Memory B cell (primary cell): Measurements from ENCODE around the gene FAM124A.

Experiments used
- ATAC-seq: fragments of 150-1000 bp; cut with Tn5 transposase; 2 replicates; pipeline ENCODE4 v1.10.0; 2021; ENCODE audit warnings: low read depth, mild to moderate bottlenecking, moderate library complexity
- DNase-seq, 2 donors: peaks; one replicate each; pipeline ENCODE4 v3.0.0; 2022; ENCODE audit warnings: low spot score in 2 of 2
- H3K27ac Mint-ChIP-seq: one replicate; pipeline ENCODE4 v1.8.0; 2022; ENCODE audit warnings: mild to moderate bottlenecking, moderate library complexity, mixed read lengths
- H3K27me3 Mint-ChIP-seq: one replicate; pipeline ENCODE4 v1.8.0; 2022; ENCODE audit warnings: mixed read lengths
- H3K36me3 Mint-ChIP-seq: one replicate; pipeline ENCODE4 v1.8.0; 2022; ENCODE audit warnings: mild to moderate bottlenecking, mixed read lengths
- H3K4me1 Mint-ChIP-seq: one replicate; pipeline ENCODE4 v1.8.0; 2022; ENCODE audit warnings: mixed read lengths
- H3K4me3 Mint-ChIP-seq: one replicate; pipeline ENCODE4 v1.8.0; 2022; ENCODE audit warnings: mild to moderate bottlenecking, moderate library complexity, mixed read lengths
- H3K9me3 Mint-ChIP-seq: one replicate; pipeline ENCODE4 v1.8.0; 2022; ENCODE audit warnings: mixed read lengths

Gene FAM124A

DNA sequence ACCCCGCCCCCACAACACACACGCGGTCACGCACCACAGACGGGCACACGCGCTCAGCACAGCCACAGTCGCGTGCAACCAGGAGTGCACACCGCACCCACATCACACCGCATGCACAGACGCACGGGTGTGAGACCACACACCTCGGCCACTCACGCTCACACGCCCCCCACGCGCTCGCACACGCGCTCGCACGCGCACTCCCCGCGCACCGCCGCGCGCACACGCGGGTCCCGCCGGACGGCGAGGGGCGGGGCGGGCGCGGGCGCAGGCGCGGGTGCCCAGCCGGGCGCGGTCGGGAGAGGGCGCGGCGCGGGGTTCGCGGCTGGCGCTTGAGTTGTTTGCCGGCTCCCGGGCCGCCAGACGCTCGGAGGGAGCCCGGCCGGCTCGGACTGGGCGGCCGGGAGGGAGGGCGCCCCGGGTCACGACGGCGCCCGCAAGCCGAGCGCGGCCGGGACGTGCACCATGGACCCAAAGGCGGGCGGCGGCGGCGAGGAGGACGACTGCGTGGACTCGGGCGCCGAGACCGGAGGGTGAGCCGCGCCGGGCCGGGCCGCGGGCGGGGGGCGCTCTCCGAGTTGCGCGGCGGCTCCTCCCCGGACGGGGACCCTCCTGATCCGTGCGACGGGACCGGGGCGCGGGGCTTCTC is at the start of gene FAM124A:
TSS of gene FAM124A (plus strand) at position 362 of the 649 bp plus-strand sequence. CDS start at position 466, 104 bp downstream.
- Mint-ChIP-seq H3K9me3 (no peaks in the 10 kb centered on the region), H3K4me3 (peak within 1 kb of the TSS; percentile 65), H3K27ac (no peak within 1 kb of the TSS), H3K4me1 (no peaks in the 10 kb centered on the region), H3K36me3 (no peaks in the 10 kb centered on the region), H3K27me3 (peaks cover 13% of the 10 kb centered on the region)
- peak; percentile 36 to 57 for DNase-seq
- peak; percentile 88 for ATAC-seq

GRCh38 chr13:51175021-51175420 is 47.2 kb upstream of the FAM124A start:
- Mint-ChIP-seq H3K27me3 (peaks cover 14% of the 10 kb centered on the region), H3K4me1 (no peaks in the 10 kb centered on the region), H3K4me3 (no peak overlapping the region)

DNA sequence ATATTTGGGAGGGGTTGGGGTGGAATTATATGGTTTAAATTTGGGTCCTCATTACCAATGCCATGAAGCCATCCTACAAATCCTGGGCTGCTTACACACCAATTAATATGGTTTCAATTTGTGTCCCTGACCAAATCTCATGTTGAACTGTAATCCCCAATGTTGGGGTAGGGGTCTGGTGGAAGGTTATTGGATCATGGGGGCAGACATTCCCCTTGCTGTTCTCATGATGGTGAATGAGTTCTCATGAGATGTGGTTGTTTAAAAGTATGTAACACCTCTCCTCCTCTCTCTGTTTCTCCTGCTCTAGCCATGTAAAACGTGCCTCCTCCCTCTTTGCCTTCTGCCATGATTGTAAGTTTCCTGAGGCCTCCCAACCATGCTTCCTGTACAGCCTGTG is 46.6 kb upstream of the FAM124A start:
- H3K27ac Mint-ChIP-seq = no peak overlapping the region
- no peaks in the 10 kb centered on the region for H3K4me1 Mint-ChIP-seq
- H3K4me3 Mint-ChIP-seq = no peak overlapping the region
- DNase-seq (no peak), ATAC-seq (no peak)
- peaks cover 3% of the 10 kb centered on the region for H3K9me3 Mint-ChIP-seq
- H3K27me3 Mint-ChIP-seq = peaks cover 17% of the 10 kb centered on the region
- H3K36me3 Mint-ChIP-seq = no peaks in the 10 kb centered on the region

More at GRCh38 chr13:51175021-51175420, 47.2 kb upstream of the FAM124A start:
- Mint-ChIP-seq H3K9me3 (peaks cover 3% of the 10 kb centered on the region), H3K27ac (no peak overlapping the region), H3K36me3 (no peaks in the 10 kb centered on the region)
- ATAC-seq (no peak), DNase-seq (no peak)

DNA sequence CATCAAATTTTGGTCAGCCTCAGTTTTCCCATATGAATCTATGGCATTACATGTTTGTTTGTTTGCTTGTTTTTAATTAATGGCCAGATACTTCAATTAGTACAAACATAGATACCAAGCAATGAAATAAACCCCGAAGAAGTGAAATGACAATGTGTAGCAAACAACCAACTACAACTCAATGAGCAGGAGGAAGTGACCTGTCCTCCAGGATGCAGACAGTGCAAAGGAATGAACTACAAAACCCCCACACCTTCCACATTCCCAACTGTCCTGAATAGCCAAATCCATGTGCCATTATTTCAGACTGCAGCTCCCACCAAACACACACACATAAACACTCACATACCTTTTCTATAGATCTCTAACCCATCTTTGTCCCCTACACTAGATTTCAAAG is 45.0 kb upstream of the FAM124A start:
- Mint-ChIP-seq H3K27ac (no peak overlapping the region), H3K9me3 (peaks cover 3% of the 10 kb centered on the region), H3K4me1 (no peaks in the 10 kb centered on the region), H3K27me3 (peaks cover 17% of the 10 kb centered on the region), H3K36me3 (no peaks in the 10 kb centered on the region), H3K4me3 (no peak overlapping the region)
- DNase-seq (no peak), ATAC-seq (no peak)

GRCh38 chr13:51178456-51179074 is 43.6 kb upstream of the FAM124A start:
- no peaks in the 10 kb centered on the region for H3K36me3 Mint-ChIP-seq
- peaks cover 18% of the 10 kb centered on the region for H3K27me3 Mint-ChIP-seq
- H3K27ac Mint-ChIP-seq = no peak overlapping the region
- H3K4me3 Mint-ChIP-seq = no peak overlapping the region
- no peaks in the 10 kb centered on the region for H3K4me1 Mint-ChIP-seq
- peaks cover 3% of the 10 kb centered on the region for H3K9me3 Mint-ChIP-seq
- no peak for ATAC-seq
- no peak for DNase-seq

GRCh38 chr13:51179432-51179971 is 42.7 kb upstream of the FAM124A start:
- Mint-ChIP-seq H3K27ac (no peak overlapping the region), H3K9me3 (peaks cover 3% of the 10 kb centered on the region), H3K27me3 (peaks cover 23% of the 10 kb centered on the region), H3K4me3 (no peak overlapping the region), H3K36me3 (no peaks in the 10 kb centered on the region), H3K4me1 (no peaks in the 10 kb centered on the region)
- no peak for DNase-seq
- no peak for ATAC-seq

DNA sequence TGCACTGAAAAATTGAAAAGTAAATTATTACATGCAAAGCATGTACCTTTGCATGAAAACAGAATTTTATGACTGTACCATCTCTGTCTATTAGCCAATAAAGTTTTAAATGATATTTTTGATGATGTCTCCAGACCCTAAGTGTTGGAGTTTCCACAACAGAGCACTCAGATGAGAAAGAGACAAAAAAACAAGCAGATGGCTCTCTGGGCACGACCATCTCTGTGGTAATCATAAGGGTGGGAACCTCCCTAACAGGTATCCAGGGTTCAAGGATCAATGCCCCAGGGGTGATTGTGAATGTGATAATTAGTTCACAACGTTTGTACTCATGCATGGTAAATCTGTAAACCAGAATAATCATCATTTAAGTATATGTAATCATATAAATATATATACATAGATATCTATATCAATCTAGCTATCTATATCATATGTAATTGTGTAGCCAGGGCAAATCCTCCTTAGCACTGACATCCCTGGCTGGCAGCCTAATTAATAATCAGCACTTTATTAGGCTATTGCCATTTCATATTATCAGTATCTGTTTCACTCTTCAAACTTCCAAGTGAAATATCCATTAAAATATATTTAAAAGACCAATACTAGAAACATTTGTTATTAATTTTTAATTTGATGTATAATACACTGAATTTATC is 41.2 kb upstream of the FAM124A start:
- H3K27me3 Mint-ChIP-seq = peaks cover 25% of the 10 kb centered on the region
- ATAC-seq = no peak

GRCh38 chr13:51181786-51182383 is 40.3 kb upstream of the FAM124A start:
- DNase-seq = no peak
- ATAC-seq = no peak
- peaks cover 25% of the 10 kb centered on the region for H3K27me3 Mint-ChIP-seq
- no peak overlapping the region for H3K4me3 Mint-ChIP-seq
- H3K4me1 Mint-ChIP-seq = no peaks in the 10 kb centered on the region
- no peak overlapping the region for H3K27ac Mint-ChIP-seq
- H3K36me3 Mint-ChIP-seq = no peaks in the 10 kb centered on the region
- no peaks in the 10 kb centered on the region for H3K9me3 Mint-ChIP-seq

More for the DNA sequence above, 41.2 kb upstream of the FAM124A start:
- Mint-ChIP-seq H3K9me3 (no peaks in the 10 kb centered on the region), H3K27ac (no peak overlapping the region), H3K4me3 (no peak overlapping the region), H3K4me1 (no peaks in the 10 kb centered on the region), H3K36me3 (no peaks in the 10 kb centered on the region)
- no peak for DNase-seq

GRCh38 chr13:51191743-51192142 is 30.5 kb upstream of the FAM124A start:
- DNase-seq (no peak), ATAC-seq (no peak)
- Mint-ChIP-seq H3K27me3 (peaks cover 15% of the 10 kb centered on the region), H3K9me3 (peaks cover 1% of the 10 kb centered on the region), H3K36me3 (no peaks in the 10 kb centered on the region), H3K4me3 (no peak overlapping the region), H3K27ac (no peak overlapping the region), H3K4me1 (no peaks in the 10 kb centered on the region)

GRCh38 chr13:51192348-51192747 is 29.9 kb upstream of the FAM124A start:
- Mint-ChIP-seq H3K4me1 (no peaks in the 10 kb centered on the region), H3K36me3 (no peaks in the 10 kb centered on the region), H3K9me3 (peaks cover 1% of the 10 kb centered on the region), H3K4me3 (no peak overlapping the region), H3K27ac (no peak overlapping the region), H3K27me3 (peaks cover 13% of the 10 kb centered on the region)
- ATAC-seq (no peak), DNase-seq (no peak)

DNA sequence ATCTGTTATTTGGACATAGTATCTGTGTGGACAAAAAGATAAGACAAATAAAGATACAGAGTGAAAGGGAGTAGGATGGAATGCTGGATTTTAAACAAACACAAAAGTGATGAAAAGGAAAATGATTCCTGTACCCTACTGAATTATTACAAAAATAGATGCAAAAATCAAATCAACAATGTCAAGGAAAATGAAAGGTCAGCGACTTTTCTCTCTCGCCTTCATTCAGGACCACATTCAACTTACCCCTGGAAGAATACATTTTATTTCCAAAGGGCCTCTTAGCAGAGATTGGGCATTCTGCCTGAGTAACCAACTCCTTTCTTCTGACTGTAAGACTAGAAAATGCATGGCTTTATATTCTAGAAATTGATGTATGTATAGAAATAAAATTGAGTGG is 28.8 kb upstream of the FAM124A start:
- DNase-seq = no peak
- H3K36me3 Mint-ChIP-seq = no peaks in the 10 kb centered on the region
- no peak for ATAC-seq
- peaks cover 13% of the 10 kb centered on the region for H3K27me3 Mint-ChIP-seq
- peaks cover 3% of the 10 kb centered on the region for H3K9me3 Mint-ChIP-seq
- no peak overlapping the region for H3K27ac Mint-ChIP-seq
- no peak overlapping the region for H3K4me3 Mint-ChIP-seq
- H3K4me1 Mint-ChIP-seq = no peaks in the 10 kb centered on the region

DNA sequence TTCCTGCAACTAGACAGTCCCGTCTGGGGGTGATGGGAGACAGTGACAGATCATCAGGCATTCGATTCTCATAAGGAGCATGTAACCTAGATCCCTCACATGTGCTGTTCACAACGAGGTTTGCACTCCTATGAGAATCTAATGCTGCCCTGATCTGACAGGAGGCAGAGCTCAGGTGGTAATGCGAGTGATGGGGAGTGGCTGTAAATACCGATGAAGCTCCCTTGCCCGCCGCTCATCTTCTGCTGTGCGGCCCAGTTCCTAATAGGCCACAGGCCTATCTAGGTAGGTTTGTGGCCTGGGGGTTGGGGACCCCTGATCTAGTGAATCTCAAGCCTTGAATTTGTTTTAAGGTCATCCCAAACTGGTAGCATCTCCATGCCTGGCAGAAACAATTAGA is 27.3 kb upstream of the FAM124A start:
- Mint-ChIP-seq H3K27me3 (peaks cover 13% of the 10 kb centered on the region), H3K36me3 (no peaks in the 10 kb centered on the region), H3K4me3 (no peak overlapping the region), H3K4me1 (no peaks in the 10 kb centered on the region), H3K9me3 (peaks cover 6% of the 10 kb centered on the region), H3K27ac (no peak overlapping the region)
- ATAC-seq = no peak
- no peak for DNase-seq

GRCh38 chr13:51201886-51202285 is 20.3 kb upstream of the FAM124A start:
- Mint-ChIP-seq H3K36me3 (no peaks in the 10 kb centered on the region), H3K27ac (no peak overlapping the region), H3K4me3 (no peak overlapping the region), H3K9me3 (peaks cover 4% of the 10 kb centered on the region), H3K27me3 (peaks cover 21% of the 10 kb centered on the region), H3K4me1 (no peaks in the 10 kb centered on the region)
- DNase-seq (no peak), ATAC-seq (no peak)

DNA sequence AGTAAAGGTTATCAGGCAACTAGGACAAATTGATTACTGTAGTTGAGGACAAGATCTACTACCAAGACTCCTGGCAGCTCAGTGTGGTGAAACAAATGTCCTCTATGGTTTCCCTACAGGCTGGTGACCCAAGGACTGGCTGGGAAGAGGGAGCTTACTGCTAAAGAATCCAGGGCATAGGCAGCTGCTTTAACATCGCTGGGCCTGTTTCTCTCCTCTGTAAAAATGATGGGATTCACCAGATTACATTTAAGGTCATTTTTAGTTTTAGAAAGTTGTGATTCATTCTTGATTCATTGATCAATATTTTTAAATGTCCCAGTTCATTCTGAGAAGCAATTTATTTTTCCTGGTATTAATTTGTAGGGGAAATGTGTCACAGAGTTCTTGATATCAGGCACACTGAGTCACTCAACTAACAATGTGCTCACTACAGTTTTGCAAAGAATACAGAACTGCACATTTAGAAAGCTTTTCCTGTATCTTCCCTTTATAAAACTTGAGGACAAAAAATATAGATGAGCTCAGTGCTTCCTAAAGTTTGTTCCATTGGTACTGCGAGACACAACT is 19.6 kb upstream of the FAM124A start:
- Mint-ChIP-seq H3K36me3 (no peaks in the 10 kb centered on the region), H3K27me3 (peaks cover 21% of the 10 kb centered on the region), H3K4me1 (no peaks in the 10 kb centered on the region), H3K9me3 (peaks cover 4% of the 10 kb centered on the region), H3K4me3 (no peak overlapping the region), H3K27ac (no peak overlapping the region)
- DNase-seq = no peak
- ATAC-seq = no peak
